NCI-H526 (cell line): ENCODE results near the gene BCL7A.
A peak's percentile ranks its signal among the peaks of the same experiment; 100 is the strongest.
"Not testable (repeated sequence)": the region's sequence is repeated elsewhere in the genome, so short reads cannot be mapped to it uniquely, and the experiment has no call there.

ENCODE experiments used
- DNase-seq, 2 experiments: peaks; one replicate each; lab custom pipeline; 2025; lab: John Stamatoyannopoulos, UW

The BCL7A gene

DNA sequence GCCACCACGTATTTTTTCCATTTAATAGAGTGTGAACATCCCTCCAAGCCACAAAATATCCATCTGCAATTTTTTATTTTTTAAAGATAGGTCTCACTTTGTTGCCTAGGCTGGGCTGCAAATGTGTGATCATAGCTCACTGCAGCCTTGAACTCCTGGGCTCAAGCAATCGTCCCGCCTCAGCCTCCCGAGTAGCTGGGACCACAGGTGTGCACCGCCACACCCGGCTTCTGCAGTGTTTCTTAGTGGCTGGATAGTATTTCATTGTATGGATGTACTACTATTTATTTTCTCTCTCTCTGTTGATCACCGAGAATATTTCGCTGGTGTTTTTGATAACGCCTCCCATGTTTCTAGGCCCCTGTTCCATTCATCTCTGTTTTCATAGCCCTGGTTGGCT is 74.3 kb downstream of the BCL7A start:
- DNase-seq, result peak in 1 of 2 experiments; percentile 52

DNA sequence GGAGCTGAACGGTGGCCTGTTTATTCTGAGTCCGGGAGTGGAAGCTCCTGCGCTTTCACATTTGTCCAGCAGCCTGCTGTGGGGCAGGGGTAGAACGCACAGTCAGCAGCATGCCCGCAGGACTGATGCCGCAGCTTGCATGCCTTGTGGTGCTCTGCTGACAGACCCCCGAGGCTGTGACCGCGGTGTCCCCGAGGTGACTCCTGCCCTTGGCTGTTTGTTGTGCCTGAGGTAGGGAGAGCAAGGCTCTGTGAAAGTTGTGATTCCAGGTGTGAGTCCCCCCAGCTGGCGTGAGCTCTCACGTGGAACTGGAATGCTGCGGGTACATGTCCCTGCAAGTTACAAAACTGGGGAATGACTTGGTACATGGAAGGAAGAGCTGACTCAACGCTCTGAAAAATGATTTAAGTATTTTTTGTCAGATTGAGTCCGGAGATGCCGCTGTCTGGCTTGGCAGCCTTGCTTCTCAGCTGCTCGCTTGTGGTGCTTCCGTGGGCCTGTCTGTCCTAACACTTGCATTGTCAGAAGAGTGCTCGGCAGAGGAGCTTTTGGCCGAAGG is 75.0 kb downstream of the BCL7A start:
- DNase-seq, result peak; percentile 32 to 61

DNA sequence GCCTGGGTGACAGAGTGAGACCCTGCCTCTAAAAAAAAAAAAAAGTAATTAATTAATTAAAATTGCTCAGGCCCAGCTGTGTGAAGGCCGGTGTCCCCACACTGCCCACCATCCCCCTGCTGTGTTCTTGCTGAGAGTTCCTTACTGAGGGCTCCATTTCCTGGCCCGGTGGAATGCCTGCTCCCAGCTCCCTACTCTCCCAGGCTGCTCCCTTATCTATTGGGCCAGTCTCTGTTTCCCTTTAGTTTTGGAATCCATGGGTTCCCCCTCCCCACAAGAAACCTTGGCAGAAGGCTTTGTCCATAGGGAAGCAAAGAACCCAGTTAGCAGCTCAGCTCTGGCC is 75.9 kb downstream of the BCL7A start:
- DNase-seq, result peak in 1 of 2 experiments; percentile 66

DNA sequence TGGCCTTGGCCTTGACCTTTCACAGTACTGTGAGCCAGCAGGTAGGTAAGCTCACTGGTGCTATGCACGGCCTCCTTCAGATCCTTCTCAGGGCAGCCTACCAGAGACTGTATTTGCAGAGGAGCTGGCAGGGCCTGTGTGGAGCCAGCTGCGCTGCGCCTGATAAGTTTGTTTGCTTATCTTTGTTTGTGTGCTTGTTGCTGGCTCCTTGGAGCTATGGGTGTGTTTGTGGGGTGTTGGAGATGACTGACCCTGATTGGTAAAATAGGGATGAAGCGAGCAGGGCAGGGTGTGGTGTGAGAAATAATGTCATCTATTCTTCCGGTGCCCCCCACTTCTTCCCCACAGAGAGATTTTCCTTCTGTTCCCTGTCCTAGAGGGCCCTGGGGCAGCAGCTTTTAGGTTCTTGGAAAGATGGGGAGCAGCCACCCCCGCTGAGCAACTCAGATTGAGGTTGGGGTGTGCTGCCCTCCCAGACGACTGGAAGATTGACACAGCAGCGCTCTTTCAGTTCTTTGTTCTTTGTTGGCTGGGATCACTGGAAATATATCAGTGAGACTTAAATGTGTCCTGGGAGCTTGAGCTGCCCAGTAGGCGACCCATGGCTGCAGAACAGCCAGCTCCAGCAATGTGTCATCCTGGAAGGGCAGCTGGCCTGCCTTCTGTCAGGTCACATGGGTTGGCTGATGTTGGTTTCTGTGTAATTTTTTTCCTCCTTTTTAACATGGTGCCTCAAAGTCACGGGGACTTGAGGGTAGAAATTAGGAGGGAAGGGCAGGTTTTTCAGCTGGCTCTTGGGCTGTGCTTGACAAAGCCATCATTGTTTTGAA is 76.5 kb downstream of the BCL7A start:
- peak; percentile 98 for DNase-seq

DNA sequence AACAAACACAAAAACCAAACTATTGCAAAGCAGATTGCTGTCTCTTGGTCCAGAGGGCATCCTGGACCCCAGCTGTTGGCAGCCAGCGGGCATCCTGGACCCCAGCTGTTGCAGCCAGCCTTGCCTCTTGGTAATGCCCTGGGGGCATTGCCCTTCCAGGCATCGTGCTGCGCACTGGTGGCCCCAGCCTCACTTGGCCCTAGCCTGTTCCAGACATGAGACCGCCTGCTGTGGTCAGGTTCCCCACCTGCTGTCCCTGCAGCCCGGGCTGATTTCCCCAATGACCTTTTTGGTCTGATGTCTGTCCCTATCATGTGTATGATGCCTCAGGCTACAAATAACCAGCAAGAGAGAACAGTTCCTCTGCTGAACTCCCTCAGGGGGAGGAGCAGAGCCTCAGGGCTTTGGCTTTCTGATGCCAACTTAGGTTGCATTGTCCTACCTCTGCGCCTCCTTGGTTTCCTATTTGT is 77.6 kb downstream of the BCL7A start:
- peak; percentile 29 to 64 for DNase-seq

DNA sequence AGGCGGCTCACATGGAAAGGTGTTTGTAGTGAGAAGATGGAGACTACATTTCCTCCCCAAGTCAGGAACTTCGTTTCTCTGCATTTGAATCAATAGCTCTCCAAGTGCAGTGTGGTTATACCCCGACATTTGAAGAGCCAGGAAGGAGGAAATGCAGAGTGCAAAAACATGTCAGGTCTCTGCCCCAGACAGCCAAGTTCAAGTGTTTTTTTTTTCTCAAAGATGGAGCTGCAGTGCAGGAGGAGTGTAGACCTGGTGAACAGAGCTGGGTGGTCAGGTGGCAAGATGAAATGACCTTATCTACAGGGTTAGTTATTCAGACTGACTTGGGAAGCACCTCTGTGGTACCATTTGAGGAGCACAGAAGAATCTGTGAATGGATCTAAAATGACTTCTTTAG is 78.2 kb downstream of the BCL7A start:
- peak; percentile 29 to 61 for DNase-seq

DNA sequence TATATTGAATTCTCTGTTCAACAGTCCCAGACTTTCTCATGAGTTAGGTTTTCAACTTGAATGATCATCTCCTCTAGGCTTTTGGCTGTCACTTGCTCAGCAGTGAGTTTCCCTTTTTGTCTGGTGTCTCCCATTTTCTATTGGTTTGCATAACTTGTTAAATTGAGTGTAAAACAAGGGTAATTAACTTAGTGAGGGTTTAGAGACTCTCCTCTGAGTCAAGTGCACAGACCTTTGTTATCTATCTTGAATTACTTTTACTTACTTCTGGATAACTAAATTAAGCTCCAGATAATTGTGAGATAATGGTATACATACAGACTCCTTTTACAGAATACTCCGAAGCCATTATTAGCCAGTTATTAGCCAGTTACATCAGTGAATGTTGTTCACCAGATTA is 78.9 kb downstream of the BCL7A start:
- DNase-seq, result peak; percentile 8 to 25

DNA sequence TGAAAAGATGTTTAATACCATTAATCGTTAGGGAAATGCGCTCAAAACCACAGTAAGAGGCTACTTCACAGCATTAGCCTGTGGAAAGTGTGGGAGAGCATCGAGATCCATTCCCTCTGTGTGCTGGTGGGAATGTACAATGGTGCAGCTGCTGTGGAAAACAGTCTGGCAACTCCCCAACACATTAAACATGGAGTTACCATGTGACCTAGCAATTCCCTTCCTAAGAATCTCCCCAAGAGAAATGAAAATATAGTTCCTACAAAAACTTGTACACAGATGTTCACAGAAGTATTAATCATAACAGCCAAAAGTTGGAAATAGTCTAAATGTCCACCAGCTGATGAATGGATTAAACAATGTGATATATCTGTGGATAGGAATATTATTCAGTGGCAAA is 80.6 kb downstream of the BCL7A start:
- no peak for DNase-seq

DNA sequence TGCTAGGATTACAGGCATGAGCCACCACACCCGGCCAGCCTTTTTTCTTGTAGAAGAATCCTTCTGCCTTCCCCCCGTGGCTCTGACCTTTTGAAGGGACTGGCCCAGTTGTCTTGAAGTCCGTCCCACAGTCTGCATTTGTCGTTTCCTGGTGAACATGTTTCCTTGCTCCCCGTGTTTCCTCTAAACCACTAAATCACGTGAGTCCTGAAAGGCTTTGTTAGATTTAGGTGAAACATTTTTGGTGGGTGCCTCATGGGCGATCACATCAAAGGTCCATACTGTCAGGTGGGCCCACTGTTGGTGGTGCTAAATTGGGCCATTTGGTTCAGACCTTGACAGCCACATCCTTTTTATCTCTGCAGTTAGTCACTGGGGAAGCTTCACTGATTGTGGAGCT is 83.2 kb downstream of the BCL7A start:
- no peak for DNase-seq

DNA sequence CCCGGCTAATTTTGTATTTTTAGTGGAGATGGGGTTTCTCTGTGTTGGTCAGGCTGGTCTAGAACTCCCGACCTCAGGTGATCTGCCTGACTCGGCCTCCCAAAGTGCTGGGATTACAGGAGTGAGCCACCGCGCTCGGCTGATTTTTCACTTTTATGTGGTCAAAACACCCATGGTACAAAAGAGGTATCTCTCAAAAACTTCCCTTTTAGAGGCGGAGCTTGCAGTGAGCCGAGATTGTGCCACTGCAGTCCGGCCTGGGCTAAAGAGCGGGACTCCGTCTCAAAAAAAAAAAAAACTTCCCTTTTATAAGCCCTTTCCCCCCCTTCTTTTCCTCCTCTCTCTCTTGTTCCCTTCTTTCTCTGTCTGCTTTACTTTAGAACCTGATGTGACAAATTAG is 83.8 kb downstream of the BCL7A start:
- not testable (repeated sequence) for DNase-seq

DNA sequence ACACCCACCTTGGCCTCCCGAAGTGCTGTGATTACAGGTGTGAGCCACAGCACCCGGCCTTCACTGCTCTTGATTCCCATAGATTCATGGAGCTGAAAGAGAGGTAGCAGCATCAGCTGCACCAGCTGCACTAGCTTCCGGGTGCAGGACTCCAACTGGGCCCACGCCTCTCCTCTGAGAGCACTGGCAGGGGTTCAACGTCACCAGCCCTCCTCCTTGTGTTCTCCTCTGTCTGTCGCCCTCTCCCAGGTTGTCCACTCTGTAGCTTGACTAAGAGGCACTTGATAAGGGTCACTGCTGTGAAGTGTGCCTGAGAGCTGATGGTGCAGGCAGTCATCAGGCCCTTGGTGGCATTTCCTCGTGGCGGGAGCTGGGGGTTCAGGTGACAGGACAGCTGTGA is 85.2 kb downstream of the BCL7A start:
- peak; percentile 68 to 81 for DNase-seq

DNA sequence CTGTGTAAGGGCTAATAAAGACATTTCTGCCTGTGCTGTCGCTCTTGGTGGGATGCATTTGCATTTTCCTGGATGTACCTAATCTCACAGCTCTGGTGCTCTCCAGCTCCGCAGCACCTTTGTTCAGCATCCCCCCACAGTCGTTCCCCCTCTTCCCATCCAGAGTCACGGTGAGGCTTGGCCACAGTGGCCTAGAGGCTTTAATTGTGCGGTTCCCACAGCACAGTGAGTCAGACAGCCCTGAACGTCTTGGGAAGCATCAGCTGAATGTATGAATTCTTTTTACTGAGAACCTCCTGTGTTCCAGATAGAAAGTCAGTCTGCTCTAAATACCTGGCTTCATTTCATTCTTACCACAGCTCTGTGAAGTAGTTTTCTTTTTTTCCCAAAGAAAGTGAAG is 85.6 kb downstream of the BCL7A start:
- DNase-seq, result peak; percentile 68 to 78

DNA sequence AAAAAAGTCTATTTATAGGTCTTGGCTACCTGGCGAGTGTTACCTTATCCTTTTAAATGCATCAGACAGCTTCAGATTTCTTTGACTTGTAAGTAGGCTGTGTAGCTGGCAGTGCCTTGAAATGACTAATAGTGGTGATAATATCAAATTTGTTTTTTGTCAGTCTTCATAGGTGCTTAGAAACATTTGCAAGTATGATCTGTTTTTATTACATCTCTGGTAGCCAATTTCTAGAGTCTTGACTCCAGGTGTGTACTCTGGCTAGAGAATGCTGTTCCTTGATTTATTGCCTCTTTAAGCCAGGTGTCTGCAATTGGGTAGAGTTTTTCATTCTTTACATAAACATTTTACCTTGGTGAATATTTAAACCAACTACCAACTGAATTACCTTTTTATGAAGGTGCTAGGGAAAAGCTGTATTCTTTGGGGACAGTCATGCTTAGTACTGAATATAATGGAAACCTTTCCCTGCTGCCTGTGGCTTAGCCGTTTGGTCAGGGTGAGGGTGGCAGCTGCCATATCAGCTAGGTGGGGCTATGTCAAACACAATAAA is 89.5 kb downstream of the BCL7A start:
- peak; percentile 97 to 100 for DNase-seq
